OCI-LY7 (cell line): Measurements from ENCODE around the gene CECR2.

Source experiments
- CTCF ChIP-seq: fragments of 200-600 bp; sonication (generic); conservative IDR thresholded peaks from 2 replicates; pipeline ENCODE4 v1.5.1; 2014; ENCODE audit warnings: mild to moderate bottlenecking, antibody characterized with exemption, low read length, moderate library complexity, mixed read lengths
- EZH2phosphoT487 ChIP-seq: fragments of 200-600 bp; sonication (generic); IDR thresholded peaks from 2 replicates; pipeline ENCODE4 v1.6.1; 2018; ENCODE audit warnings: low read depth, borderline replicate concordance, mild to moderate bottlenecking, mixed run types, antibody characterized with exemption, low read length, moderate library complexity, mixed read lengths

GRCh38 chr22:17476838-17477237, 107.6 kb downstream of the CECR2 start:
- TF ChIP-seq CTCF (no peak), EZH2phosphoT487 (no peak)
